ENCODE measurements around the gene FLRT2.

DNA sequence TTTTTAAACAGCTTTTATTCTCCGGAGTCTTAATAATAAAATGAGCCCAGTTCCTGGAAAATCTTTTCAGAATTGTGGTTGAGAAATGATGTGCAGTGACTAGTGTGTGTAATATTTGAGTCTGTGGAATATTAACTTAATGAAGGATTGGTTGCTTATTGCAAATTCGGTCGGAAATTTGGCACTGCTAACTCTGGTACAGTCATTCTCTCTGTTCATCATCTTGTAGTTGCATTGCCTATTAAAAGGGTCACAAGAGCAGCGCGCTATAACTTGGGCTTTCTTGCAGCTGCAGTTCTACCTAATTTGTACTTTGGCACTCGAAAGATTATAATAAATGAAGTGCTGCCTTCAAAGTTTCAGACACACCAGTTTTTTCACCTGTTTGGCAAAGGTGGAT lies 146.0 kb downstream of the FLRT2 start:
- TF ChIP-seq, protein P1, sequence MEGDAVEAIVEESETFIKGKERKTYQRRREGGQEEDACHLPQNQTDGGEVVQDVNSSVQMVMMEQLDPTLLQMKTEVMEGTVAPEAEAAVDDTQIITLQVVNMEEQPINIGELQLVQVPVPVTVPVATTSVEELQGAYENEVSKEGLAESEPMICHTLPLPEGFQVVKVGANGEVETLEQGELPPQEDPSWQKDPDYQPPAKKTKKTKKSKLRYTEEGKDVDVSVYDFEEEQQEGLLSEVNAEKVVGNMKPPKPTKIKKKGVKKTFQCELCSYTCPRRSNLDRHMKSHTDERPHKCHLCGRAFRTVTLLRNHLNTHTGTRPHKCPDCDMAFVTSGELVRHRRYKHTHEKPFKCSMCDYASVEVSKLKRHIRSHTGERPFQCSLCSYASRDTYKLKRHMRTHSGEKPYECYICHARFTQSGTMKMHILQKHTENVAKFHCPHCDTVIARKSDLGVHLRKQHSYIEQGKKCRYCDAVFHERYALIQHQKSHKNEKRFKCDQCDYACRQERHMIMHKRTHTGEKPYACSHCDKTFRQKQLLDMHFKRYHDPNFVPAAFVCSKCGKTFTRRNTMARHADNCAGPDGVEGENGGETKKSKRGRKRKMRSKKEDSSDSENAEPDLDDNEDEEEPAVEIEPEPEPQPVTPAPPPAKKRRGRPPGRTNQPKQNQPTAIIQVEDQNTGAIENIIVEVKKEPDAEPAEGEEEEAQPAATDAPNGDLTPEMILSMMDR (IDR thresholded peaks at IDR 0.05 in 8 of 11, conservative IDR thresholded peaks at IDR 0.05 in 3 of 11): no peak
- TF ChIP-seq POLR2AphosphoS5 (IDR thresholded peaks at IDR 0.05): no peak
